Fibroblast of lung (primary cell): ENCODE results near the gene PPP4R4.

Source experiments
- EZH2 ChIP-seq: IDR thresholded peaks from 2 replicates; pipeline ENCODE4 v1.5.1; 2012; ENCODE audit warnings: low read length, control low read depth, mild to moderate bottlenecking; ENCODE audit errors: missing control alignments
- TF ChIP-seq, protein P1 (sequence below), 2 donors: IDR thresholded peaks in 1 of 2; conservative IDR thresholded peaks in 1 of 2; 1 replicate in 1 of 2; 2 replicates in 1 of 2; pipeline ENCODE4 v1.5.1; 2011 to 2012; ENCODE audit warnings: low read length in 2 of 2, control low read depth in 1 of 2, inconsistent platforms in 1 of 2, low read depth in 1 of 2, mild to moderate bottlenecking in 1 of 2

DNA sequence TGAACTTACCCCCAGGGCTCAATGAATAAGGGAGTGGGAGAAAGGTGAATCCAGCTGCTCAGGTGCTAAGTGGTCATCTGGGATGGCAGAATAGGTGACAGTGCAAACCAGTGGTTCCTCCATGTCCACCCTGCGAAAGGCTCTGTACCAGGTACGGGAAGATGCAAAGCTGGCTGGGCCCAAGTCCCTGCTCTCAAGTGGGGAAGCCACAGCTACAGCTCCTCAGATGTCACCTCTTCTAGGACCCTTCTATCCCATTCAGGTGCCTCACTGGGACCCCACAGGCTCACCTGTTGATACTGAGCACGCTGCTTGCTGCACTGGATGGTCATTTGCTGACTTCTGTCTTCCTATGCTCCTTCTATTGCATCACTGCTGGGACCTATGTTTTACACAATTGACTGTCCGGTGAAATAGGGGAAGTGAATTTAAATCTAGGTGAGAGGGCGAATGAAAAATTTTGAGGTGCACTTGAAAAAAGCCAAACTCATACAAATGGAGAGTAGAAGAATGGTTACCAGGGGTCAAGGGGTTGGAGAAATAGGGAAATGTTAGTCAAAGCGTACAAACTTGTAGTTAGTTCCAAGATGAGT is 20.3 kb upstream of the PPP4R4 start:
- TF ChIP-seq, protein P1, sequence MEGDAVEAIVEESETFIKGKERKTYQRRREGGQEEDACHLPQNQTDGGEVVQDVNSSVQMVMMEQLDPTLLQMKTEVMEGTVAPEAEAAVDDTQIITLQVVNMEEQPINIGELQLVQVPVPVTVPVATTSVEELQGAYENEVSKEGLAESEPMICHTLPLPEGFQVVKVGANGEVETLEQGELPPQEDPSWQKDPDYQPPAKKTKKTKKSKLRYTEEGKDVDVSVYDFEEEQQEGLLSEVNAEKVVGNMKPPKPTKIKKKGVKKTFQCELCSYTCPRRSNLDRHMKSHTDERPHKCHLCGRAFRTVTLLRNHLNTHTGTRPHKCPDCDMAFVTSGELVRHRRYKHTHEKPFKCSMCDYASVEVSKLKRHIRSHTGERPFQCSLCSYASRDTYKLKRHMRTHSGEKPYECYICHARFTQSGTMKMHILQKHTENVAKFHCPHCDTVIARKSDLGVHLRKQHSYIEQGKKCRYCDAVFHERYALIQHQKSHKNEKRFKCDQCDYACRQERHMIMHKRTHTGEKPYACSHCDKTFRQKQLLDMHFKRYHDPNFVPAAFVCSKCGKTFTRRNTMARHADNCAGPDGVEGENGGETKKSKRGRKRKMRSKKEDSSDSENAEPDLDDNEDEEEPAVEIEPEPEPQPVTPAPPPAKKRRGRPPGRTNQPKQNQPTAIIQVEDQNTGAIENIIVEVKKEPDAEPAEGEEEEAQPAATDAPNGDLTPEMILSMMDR (conservative IDR thresholded peaks at IDR 0.05 in 1 of 2, IDR thresholded peaks at IDR 0.05 in 1 of 2; ENCODE audit: low read depth in 1 of 2, low read length in 2 of 2): no peak
- no peak for TF ChIP-seq EZH2
